HG02588 (cell line): ENCODE data around the gene AP5B1.

Experiments used
- ATAC-seq: cut with Tn5 transposase; IDR thresholded peaks from one replicate; pipeline ENCODE4 v1.9.1; 2021; ENCODE audit warnings: mild to moderate bottlenecking, moderate library complexity; ENCODE audit not compliant: unreplicated experiment

Gene AP5B1

DNA sequence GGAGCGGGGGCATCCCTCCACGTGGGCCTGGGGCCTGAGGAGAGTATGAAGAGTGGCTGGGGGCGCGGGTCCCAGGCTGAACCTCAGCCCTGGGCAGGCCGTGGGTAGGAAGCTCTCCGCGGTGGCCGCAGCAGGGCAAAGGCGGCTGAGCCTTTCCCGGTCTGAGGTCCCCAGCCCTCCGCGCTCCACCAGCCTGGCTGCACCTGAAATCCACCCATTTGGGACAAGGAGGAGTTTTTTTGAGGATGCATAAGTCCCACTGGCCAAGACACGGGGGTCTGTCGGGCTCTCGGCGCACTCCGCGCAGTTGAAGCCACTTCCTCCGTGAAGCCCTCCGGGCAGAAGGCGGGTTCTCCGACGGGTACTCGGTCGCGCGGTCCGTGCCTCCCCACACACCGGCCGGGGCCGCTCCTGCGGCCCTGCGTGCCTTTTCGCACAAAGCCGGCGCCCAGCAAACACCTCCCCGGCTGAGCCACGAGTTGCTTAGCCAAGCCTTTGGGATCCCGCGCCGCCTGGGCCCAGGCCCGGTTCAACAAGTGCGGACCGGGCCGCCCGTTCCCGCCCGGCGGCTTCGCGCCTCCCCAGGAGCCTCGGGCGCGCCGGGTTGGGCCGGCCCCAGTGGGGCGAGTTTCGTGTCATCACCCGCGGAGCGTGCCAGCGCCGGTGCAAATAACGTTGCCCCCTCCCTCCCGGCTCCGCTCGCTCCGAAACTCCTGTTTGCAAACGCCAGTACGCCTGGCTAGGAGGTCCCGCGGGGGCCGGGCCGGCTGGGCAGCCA lies 5.4 kb upstream of the AP5B1 start:
- ATAC-seq: no peak

DNA sequence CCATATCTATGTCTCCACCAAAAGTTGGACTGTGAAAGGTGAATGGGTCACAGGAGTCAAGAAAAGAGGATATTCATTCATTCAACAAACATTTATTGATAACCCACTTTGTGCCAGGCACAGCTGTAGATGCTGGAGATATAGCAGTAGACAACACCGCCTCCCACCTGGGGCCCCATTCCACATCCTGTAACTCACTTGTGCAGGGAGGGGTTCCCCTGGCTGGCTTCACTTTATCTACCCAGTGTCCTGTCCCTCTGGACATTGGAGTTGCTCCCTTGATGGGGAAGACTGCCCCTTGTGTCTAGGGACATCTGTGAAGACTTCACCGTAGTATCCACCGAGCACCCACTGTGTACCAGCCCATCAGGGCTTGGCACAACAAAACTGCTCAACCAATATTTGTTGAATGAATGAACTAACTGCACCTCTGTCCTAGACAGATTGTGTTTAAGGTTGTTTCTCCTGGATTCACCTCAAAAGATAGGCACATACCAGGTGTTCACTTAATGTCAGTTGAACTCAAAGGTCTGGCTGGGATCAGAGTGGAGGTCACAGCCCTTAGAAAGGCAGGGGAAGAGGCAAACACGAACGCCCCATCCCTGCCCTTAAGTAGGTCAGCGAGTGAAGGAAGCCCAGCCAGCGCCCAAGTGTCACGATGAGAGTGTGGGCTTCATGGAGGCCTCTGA lies 4.7 kb upstream of the AP5B1 start:
- no peak for ATAC-seq

DNA sequence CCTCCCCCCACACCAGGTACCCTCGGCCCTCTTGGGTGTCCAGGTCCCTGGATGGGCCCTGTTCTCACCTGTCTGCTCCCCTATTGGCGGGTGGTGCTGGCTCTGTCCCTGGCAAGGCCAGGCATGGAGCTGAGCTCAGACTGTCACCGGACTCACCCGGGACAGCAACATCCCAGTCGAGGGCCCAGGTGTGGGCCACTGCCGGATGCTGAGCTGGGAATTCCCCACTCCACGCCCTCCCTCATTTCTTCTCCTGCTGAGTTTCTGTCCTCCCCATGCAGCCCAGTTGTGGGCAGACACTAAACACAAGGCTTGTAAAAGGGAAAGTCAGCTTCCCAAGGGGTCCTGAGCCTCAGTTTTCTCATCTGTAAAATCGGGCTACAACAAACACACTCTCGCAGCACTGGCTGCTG lies 2.0 kb upstream of the AP5B1 start:
- ATAC-seq: no peak

DNA sequence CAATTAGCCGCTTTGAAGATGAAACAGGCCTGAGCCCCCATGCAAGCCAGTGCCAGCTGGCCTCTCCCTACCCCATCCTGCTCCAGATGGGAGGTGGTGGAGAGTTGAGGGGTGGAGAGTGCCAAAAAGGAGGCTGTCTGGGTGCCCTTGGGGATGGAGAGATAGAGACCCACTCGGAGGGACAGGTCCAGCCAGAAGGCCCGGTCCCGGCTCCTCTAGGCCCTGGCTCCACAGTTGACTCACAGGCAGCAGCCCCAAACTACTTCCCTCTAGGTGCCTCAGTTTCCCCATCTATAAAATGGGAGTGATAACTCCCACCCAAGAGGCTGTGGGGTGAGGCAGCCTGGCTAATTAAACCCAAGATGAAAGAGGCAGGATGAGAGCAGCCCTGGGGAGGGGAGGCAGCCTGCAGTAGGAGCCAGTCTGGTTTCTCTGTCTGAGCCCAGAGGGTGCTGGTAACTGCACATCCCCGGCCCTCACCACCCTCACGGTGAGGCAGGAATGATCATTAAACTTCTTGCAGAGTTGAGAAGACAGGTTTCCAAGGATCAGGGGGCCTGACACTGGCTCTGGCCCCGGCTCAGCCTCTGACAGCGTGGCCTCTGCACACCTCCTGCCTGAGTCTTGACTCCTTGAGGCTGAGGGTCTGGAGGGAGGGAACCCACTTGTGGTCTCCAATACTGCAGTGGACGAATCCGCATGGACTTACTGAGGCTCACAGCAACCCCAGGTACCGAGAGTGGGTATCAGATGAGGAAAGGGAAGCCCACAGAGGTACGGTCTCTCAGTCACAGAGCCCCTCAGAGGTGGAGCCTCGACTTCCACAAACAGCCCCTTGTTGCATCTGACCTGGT lies 1.4 kb upstream of the AP5B1 start:
- ATAC-seq: no peak

DNA sequence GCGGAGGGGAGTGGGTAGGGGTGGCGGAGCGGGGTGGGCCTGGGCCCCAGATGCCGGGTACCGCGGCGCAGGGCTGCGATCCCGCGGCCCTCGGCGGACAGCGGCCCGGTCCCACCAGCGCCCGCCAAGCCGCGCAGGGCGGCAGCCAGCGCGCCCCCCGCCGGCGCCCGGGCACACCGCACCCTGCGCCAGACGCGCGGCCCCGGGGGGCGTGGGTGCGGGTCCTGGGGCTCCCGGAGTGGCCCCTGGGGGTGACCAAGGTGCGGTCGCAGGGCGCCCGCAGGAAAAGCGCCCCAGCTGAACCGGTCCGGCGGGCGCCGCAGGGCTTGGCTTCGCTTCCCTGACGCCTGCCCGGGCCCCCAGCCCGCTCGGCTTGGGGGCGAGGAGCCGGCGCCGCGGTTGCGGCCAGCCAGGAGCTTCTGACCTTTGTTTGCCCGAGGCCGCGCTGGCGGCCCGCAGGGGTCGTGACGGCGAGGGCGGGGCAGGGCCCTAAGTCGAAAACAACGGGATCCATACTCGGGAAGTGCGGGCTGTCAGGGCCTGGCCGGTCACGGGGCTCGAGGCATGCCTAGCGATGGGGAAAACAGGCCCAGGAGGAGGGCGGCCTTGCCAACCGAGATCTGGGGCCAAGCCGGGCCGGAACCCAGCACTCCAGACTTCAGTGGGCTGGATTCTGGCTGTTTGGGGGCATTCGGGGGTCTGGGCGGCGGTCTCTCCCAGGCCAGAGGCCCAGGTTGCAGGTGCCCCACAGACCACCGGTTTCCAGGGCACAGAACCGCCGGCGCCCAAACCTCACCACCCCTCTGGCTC lies 581 bp upstream of the AP5B1 start:
- peak; percentile 34 for ATAC-seq

DNA sequence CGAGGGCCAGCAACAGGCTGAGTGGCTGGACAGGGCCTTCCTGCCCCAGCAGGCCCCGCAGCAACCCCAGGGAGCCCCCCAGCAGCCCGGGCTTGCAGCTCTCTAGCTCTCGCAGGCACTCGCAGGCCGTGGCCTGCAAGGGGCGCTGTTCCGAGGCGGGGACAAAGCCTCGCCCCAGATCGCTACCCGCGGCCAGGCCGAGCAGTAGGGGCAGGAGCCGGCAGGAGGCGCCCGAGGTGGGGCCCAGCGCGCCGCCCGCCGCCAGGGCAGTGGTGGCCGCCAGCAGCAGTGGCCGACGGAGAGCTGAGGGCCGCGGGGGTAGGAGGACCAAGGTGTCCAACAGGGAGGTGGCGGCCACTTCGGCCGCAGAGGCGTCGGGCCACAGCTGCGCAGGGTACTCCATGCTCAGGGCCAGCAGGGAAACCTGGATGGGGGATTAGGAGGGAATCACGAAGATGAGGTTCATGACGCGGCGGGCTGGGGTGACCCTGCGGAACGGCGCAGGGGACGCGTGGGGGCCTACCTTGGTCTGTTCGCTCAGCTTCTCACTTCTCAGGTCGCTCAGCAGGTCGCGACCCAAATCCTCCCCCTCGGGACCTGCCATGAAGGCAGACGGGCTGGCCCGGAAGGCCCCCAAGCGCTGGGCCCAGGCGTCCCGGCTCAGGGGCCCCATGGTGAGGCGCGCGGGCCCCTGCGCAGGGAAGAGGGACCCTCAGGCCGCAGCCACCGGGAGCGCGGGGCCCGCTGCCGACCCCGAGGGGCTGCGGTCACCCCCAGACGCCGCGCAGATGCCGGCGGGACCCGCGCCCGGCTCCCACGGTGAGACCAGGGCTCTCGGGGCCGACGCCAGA lies 632 bp downstream of the AP5B1 start:
- ATAC-seq: peak; percentile 7

DNA sequence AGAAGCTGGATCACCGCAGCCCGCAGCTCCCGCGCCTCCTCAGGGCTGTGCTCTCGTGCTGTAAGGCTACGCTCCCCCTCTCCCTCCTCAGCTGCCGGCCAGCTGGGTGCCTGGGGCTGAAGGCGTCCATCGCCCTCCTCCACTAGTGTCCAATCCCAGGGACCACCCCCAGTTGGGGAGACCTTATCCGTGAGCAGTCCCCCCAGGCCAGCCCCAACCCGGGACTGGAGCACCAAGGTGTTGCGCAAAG lies 1.2 kb downstream of the AP5B1 start:
- no peak for ATAC-seq

DNA sequence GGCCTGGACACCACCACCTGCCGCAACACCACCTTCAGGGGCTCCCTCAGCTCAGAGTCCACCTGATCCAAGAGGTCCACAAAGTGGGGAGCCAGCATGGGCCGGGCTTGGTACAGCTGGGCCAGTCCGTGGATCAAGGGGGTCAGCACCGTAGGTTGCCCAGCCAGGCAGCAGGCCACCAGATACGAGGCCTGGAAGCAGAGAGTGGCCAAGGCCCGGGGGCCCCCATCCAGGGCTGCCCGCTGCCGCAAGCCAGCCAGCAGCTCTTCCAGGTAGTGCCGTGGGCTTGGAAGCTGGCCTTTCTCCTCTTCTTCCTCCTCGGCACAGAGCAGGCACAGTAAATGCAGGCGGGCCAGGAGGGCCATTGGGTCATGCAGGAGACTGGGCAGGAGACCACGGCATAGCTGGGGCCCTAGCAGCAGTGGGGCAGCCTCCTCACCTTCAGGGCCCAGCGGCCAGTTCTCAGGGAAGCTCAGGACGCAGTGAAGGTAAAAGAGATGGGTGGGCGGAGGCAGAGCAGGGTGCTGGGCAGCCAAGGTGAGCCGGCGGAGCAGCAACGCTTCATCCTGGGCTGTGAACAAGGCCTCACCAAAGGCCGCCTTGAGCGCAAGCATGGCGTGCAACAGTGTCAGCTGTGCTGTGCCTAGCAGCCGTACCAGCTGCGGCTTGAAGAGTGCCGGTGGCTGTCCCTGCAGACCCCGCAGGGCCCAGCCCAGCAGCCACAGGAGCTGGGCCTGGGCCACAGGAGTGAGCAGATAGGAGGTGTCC lies 1.7 kb downstream of the AP5B1 start:
- no peak for ATAC-seq

DNA sequence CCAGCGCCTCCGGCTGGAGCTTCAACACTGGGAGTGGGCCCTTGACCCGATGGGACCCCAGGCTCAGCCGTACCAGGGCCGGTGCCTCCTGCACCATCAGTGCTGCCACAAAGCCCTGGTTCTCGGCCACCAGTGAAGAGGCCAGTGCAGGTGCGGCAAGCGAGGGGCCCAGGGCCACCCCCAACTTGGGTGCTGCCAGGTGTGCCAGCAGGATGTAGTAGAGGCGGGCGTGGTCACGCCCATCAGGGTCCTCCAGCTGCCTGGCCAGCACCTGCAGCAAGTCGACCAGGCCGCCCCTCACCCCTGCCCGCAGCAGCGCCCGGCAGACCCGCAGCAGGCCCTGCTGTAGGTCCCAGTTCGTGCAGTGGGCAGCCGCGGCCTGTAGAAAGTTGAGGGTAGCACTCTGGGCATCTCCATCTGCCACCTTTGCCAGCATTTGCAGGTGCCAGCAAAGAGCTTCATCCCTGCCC lies 2.3 kb downstream of the AP5B1 start:
- no peak for ATAC-seq

DNA sequence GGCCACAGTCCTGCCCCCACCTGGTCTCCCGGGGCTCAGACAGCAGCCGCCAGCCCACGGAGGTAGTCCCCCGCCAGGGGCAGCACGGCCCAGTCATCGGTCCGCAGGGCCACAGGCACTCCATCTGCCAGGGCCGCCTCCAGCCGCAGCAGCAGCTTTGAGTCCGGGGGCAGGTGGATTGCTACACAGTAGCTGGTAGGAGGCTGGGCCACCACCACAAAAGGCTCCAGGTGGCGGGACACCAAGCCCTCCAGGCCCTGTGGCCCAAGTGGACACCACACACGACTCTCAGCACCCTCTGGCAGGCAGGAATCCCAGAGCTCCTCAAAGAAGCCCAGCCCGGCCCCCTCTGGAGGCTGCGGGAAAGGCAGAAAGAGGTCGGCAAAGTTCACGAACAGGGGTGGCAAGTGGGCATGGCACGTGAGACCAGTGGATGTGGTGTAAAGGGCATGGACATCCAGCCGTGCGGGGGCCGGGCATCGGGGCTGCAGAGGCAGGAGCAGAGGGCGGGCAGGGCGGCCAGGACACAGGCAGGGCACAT lies 2.9 kb downstream of the AP5B1 start:
- no peak for ATAC-seq

DNA sequence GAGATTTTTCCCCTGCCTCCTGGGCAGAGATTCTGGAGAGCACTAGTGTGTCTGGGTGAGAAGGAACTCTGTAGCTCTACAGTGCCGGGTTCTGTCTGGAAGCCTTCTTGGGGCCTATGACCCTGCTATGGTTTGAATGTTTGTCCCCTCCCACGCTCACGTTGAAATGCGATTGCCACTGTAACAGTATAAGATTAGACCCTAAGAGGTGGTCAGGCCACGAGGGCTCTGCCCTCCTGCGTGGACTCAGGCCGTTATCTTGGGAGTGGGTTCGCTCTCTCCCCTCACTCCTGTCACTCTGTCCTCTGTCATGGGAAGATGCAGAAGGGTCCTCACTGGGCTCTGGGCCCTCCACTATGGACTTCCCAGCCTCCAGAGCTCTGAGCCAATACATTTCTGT lies 3.5 kb downstream of the AP5B1 start:
- ATAC-seq: no peak

DNA sequence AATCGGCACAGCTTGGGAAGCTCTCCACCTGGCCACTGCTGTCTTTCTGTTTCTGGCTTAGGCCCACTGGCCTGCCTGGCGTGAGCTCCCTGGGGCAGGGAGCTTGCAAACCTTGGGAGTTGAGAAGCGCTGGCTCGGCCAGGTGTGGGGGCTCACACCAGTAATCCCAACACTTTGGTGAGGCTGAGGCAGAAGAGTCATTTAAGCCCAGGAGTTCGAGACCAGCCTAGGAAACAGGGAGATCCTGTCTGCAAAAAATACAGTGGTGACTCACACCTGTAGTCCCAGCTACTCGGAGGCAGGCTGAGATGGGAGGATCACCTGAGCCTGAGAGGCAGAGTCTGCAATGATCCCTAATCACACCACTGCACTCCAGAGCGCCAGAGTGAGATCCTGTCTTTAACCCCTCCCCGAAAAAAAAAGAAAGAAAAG lies 4.0 kb downstream of the AP5B1 start:
- ATAC-seq: no peak

DNA sequence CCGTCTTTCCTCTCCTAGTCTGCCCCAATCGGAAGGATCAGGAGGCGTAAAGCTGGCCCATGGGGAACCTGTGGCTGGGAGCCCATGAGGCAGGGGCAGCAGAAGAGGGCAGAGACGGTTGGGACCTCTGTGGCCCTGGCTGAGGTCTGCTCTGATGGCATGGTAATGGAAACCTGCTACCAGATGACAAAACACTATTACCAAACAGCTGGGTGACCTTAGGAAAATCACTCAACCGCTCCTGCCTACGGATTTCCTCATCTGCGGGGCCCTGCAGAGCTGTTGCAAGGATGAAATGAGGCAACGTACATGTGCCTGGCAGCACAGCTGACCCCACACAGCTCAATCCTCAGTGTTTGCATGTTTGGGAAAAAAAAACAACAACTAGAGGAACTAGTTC lies 4.6 kb downstream of the AP5B1 start:
- no peak for ATAC-seq

DNA sequence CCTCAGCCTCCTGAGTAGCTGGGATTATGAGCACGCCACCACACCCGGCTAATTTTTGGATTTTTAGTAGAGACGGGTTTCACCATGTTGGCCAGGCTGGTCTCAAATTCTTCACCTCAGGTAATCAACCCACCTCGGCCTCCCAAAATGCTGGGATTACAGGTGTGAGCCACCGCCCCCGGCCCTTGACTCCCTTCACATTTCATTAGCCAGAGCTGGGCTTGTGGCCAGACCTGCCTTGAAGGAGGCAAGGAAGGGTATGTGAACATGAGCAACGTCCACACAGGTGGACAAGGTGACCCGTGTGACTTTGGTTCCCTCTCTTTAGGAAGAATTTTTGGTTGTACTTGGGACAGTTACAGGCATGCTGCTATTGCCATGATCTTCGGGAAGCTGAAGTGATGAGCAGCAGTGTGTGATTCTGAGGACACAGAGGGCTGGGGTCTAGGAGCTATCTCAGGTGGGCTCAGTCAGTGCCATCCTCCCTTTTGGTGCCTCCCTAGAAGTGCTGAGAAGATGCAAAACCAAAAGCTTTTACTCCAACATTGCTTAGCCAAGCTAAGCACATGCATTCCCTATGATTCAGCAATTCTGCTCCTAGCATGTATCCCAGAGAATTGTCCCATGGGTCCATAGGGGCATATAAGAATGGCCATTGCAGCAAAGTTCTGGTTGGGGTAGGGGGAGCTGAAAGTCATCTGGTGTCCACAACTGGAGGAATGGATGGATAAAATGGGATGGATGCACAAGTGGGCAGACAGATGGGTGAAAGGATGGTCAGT lies 6.1 kb downstream of the AP5B1 start:
- no peak for ATAC-seq

DNA sequence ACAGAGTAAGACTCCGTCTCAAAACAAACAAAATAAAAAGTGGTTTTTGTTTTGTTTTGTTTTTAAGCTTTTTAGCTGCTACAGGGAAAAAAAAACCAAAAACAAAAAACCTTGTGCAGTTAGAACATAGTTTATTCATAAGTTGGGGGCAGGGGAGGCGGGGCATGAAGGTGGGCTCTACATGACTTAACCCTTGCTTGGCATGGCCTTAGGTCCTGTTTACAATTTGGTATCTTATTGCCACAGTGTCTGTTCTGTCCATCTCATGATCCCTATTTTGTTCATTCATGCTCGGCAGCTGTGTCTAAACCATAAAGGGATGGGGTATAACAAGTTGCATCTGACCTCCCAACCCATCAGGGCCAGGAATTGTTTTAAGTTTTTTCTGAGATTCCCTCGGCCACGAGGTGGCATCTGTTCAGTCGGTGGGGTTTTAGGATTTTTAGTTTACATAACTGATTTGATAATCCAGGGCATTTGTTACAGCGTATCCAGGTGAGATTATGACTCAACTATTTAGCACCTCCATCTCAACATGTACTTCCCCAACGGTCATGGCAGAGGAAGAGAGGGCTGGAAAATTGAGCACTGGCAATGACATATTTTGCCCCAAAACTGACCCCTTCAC lies 6.9 kb downstream of the AP5B1 start:
- ATAC-seq: no peak

DNA sequence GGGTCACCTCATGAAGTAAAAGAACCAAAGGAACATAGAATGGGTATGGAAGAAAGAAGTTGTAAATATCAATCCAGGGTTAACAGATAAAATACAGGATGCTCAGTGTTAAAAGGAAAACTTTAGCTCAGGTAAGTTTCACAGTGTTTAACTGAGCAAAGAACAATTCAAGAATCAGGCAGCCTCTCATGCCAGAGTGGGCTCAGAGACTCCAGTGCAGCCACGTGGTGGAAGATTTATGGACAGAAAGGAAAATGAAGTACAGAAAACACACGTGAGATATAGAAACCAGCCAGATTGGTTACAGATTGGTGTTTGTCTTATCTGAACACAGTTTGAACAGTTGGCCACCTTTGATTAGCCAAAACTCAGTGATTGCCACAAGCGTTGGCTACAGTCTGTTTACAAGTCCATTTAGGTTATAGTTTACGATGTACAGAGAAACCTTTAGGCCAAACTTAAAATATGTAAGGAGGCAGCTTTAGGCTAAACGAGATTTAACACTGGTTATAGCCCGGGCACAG lies 9.1 kb downstream of the AP5B1 start:
- no peak for ATAC-seq

DNA sequence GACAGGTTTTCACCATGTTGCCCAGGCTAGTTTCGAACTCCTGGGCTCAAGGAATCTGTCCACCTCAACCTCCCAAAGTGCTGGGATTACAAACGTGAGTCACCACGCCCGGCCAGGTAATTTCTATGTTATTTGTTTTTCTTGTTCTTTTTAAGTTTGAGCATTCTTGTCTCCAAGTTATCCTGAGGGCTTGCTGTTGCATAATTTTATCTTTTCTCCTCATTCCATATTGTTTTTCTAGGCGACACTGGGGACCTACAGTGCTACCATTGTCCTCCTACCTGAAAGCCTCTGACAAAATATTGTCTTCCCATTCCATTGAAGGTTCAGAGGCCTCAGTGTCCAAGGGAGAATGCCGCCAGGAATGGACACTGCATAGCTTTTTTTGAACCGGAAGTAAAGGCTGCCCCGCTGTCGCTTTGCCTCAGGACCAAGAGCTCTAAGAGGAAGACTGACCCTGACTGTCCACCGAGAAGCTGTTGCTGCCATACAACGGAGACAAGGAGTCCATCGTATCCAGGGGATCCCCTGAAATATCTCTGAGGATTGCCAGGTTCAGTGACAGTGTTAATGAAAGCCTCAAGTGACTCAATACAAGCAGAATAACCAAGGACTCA lies 9.7 kb downstream of the AP5B1 start:
- no peak for ATAC-seq
